Endodermal cell (in vitro differentiated cells): ENCODE results near the gene CALHM3. TPM values are rescaled to one million over a fixed set of nuclear protein-coding genes. Genes with fewer than 3 reads are reported as not detected.
A peak's percentile ranks its signal among the peaks of the same experiment; 100 is the strongest.

Experiments used
- DNase-seq: peaks from one replicate; pipeline ENCODE4 v3.0.0-alpha.2; 2017
- H3K27ac ChIP-seq: 2 replicates; pipeline ENCODE4 v1.5.1; 2013; ENCODE audit warnings: mild to moderate bottlenecking, low read depth, low read length, moderate library complexity
- H3K27me3 ChIP-seq: 2 replicates; pipeline ENCODE4 v1.6.1; 2013; ENCODE audit warnings: mild to moderate bottlenecking, low read length, moderate library complexity; ENCODE audit not compliant: insufficient read depth, control insufficient read depth, poor library complexity, severe bottlenecking
- H3K36me3 ChIP-seq: 2 replicates; pipeline ENCODE4 v1.7.0; 2013; ENCODE audit warnings: mild to moderate bottlenecking, low read length, moderate library complexity; ENCODE audit not compliant: control insufficient read depth, insufficient read depth
- H3K4me1 ChIP-seq: one replicate; pipeline ENCODE4 v1.7.0; 2013; ENCODE audit warnings: low read length; ENCODE audit not compliant: control insufficient read depth, insufficient read depth
- H3K4me3 ChIP-seq: 2 replicates; pipeline ENCODE4 v1.5.1; 2013; ENCODE audit warnings: mild to moderate bottlenecking, low read length, moderate library complexity
- H3K9ac ChIP-seq: 2 replicates; pipeline ENCODE4 v1.6.1; 2013; ENCODE audit warnings: mild to moderate bottlenecking, low read length, moderate library complexity; ENCODE audit not compliant: poor library complexity, severe bottlenecking; ENCODE audit errors: extremely low read depth
- H3K9me3 ChIP-seq: 2 replicates; pipeline ENCODE4 v1.6.1; 2013; ENCODE audit warnings: mild to moderate bottlenecking, low read length, moderate library complexity; ENCODE audit not compliant: control insufficient read depth
- H3K27ac Mint-ChIP-seq: 2 replicates; pipeline ENCODE4 v1.8.0; 2020; ENCODE audit warnings: mixed read lengths
- H3K27me3 Mint-ChIP-seq: 2 replicates; pipeline ENCODE4 v1.8.0; 2021; ENCODE audit warnings: mild to moderate bottlenecking, mixed read lengths; ENCODE audit not compliant: insufficient read depth
- H3K36me3 Mint-ChIP-seq: 2 replicates; pipeline ENCODE4 v1.8.0; 2020; ENCODE audit warnings: low read depth, mixed read lengths
- H3K4me1 Mint-ChIP-seq: 2 replicates; pipeline ENCODE4 v1.8.0; 2020; ENCODE audit warnings: mixed read lengths
- H3K4me3 Mint-ChIP-seq: 2 replicates; pipeline ENCODE4 v1.8.0; 2020; ENCODE audit warnings: mild to moderate bottlenecking, moderate library complexity, mixed read lengths
- H3K9me3 Mint-ChIP-seq: 2 replicates; pipeline ENCODE4 v1.8.0; 2020; ENCODE audit warnings: mild to moderate bottlenecking, mixed read lengths
- CTCF ChIP-seq: fragments of 200-600 bp; sonication (generic); conservative IDR thresholded peaks from 2 replicates; pipeline ENCODE4 v1.5.0; 2021; ENCODE audit warnings: antibody characterized with exemption, mild to moderate bottlenecking
- WGBS, 2 experiments: methylation state at CpG; one replicate each; pipeline versions ENCODE4 v1.1.5 to v1.1.7; 2013; ENCODE audit warnings: missing lambda C conversion rate in 2 of 2, mixed read lengths in 1 of 2; ENCODE audit not compliant: insufficient coverage in 1 of 2, insufficient read length in 1 of 2; 5-methylcytosine and 5-hydroxymethylcytosine counted together
- total RNA-seq, 2 donors: library from RNA; stranded (reverse); fragmentation: NEBNext Ultra II Directional in 1 of 2; extraction: Animal tissue kit (Norgen Biotek cat#: 25700) in 1 of 2; gene quantifications; 2 replicates in 1 of 2; 3 replicates in 1 of 2; pipeline ENCODE4 v1.2.1, GENCODE V29; 2021

CALHM3 gene
- total RNA-seq, 2 donors from 2014 or later: not detected

GRCh38 chr10:103450201-103450695 lies 28.8 kb downstream of the CALHM3 start:
- H3K27me3 Mint-ChIP-seq: no peaks in the 10 kb centered on the region
- H3K27ac ChIP-seq: no peak overlapping the region

DNA sequence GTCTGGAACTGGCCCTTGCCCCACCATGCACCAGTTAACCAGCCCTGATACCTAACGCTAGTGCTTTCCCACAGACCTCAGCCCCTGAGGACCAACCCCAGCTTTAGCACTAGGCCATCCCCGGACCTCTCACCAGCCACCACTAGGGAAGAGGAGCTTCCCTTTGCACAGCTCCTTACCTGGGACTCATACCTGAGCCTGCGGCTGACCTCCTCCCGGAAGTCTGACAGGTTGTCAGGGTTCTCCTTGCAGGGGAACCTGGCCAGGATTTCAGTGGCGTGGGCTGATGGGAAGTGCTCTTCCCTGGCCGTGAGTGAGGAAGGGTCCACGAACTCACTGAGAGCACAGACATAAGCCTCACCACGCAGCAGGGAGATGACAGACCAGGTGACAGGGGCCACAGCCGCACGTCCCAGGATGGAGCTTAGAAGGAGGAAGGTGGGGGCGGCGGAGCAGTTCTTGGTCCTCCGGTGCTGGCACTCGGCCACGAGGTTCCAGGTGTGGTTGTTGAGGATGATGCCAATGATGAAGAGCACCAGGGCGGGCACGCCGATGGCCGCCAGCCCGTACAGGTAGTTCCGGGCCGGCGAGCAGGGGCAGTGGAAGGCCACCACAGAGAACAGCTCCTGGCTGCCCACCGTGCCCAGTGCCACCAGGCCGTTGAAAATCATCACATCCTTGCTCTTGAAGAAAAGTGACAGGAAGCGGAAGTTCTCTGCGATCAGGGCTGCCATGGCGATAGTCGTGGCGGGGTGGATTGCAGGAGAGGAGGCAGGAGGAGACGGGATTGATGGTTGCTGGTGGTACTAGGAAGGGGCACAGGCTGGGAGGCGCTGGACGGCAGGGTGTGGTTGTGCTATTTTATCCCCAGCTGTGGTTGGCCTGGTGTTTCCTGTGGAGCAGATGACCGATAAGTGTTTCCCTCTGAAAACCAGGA lies 29.6 kb downstream of the CALHM3 start:
- no peak for DNase-seq

More at GRCh38 chr10:103450201-103450695, 28.8 kb downstream of the CALHM3 start:
- 88 to 91% methylated on average over 9 to 12 of the region's 12 CpGs for WGBS, 2 experiments
- Mint-ChIP-seq H3K4me3 (no peak overlapping the region), H3K9me3 (no peaks in the 10 kb centered on the region), H3K27ac (no peak overlapping the region), H3K4me1 (no peaks in the 10 kb centered on the region), H3K36me3 (peaks cover 29% of the 10 kb centered on the region)
- Histone ChIP-seq H3K36me3 (peaks cover 21% of the 10 kb centered on the region), H3K4me1 (no peaks in the 10 kb centered on the region), H3K9me3 (no peaks in the 10 kb centered on the region), H3K27me3 (no peaks in the 10 kb centered on the region), H3K9ac (no peak overlapping the region), H3K4me3 (no peak overlapping the region)
- DNase-seq: no peak
- TF ChIP-seq CTCF: no peak

DNA sequence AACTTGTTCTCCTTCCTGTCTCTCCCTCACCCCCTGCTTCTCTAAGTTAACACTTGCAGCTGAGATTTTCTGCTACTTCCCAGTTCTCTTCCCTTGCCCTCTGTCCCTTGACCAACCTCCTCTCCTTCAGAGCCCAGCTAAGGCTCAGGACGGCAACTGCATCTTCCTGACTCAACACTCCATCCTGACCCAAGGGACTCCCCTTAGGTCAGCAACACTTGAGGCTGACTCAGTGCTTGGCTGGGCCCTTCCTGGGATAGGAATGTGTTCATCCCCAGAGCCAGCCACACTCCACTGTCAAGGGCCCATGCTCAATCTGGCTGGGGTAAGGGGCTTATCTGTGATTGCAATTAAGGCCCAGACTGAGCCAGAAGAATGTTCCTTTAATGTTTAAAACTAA lies 30.3 kb downstream of the CALHM3 start:
- no peaks in the 10 kb centered on the region for H3K9me3 Mint-ChIP-seq
- H3K27ac Mint-ChIP-seq: peak overlapping the region; percentile 70
- H3K36me3 Mint-ChIP-seq: peaks cover 44% of the 10 kb centered on the region
- Histone ChIP-seq H3K27ac (no peak overlapping the region), H3K4me3 (no peak overlapping the region), H3K27me3 (no peaks in the 10 kb centered on the region), H3K9me3 (no peaks in the 10 kb centered on the region), H3K9ac (no peak overlapping the region), H3K4me1 (no peaks in the 10 kb centered on the region), H3K36me3 (peaks cover 36% of the 10 kb centered on the region)
- peak; percentile 40 for DNase-seq
- H3K4me3 Mint-ChIP-seq: no peak overlapping the region
- WGBS, 2 experiments: 96 to 100% methylated on average over 1 of the region's 1 CpG
- H3K27me3 Mint-ChIP-seq: no peaks in the 10 kb centered on the region
- no peak for TF ChIP-seq CTCF
- H3K4me1 Mint-ChIP-seq: no peaks in the 10 kb centered on the region

More for the DNA sequence above, 29.6 kb downstream of the CALHM3 start:
- peaks cover 29% of the 10 kb centered on the region for H3K36me3 ChIP-seq
- no peaks in the 10 kb centered on the region for H3K27me3 Mint-ChIP-seq
- WGBS, 2 experiments: 95 to 97% methylated on average over 28 to 34 of the region's 34 CpGs
- H3K4me1 Mint-ChIP-seq: no peaks in the 10 kb centered on the region
- H3K27ac ChIP-seq: no peak overlapping the region
- TF ChIP-seq CTCF: no peak
- H3K9me3 Mint-ChIP-seq: no peaks in the 10 kb centered on the region
- no peak overlapping the region for H3K4me3 Mint-ChIP-seq
- H3K9me3 ChIP-seq: no peaks in the 10 kb centered on the region
- H3K27me3 ChIP-seq: no peaks in the 10 kb centered on the region
- no peaks in the 10 kb centered on the region for H3K4me1 ChIP-seq
- peaks cover 37% of the 10 kb centered on the region for H3K36me3 Mint-ChIP-seq
- no peak overlapping the region for H3K4me3 ChIP-seq
- no peak overlapping the region for H3K9ac ChIP-seq
- no peak overlapping the region for H3K27ac Mint-ChIP-seq
